Lower leg skin (tissue), 4 donors: ENCODE results near the gene SCMH1. TPM values are rescaled to one million over a fixed set of nuclear protein-coding genes. Genes with fewer than 3 reads are reported as not detected.
A peak's percentile ranks its signal among the peaks of the same experiment; 100 is the strongest.

Source experiments
- DNase-seq, 2 donors: peaks; one replicate each; pipeline ENCODE4 v3.0.0-alpha.2; 2019; ENCODE audit warnings: low spot score in 2 of 2
- H3K4me3 ChIP-seq: fragments of 200-600 bp; sonication (generic); 2 replicates; pipeline ENCODE4 v1.5.1; 2017; ENCODE audit warnings: mild to moderate bottlenecking, low read depth; ENCODE audit not compliant: poor library complexity, severe bottlenecking
- CTCF ChIP-seq, 3 donors: fragments of 450-650 bp; IDR thresholded peaks; one replicate each; pipeline ENCODE4 v1.5.1; 2016; ENCODE audit warnings: antibody characterized with exemption in 3 of 3, mild to moderate bottlenecking in 3 of 3, moderate library complexity in 2 of 3
- POLR2A ChIP-seq, 2 donors: fragments of 450-650 bp; IDR thresholded peaks; one replicate each; pipeline ENCODE4 v1.6.1; 2016 to 2017; ENCODE audit warnings: antibody characterized with exemption in 2 of 2, mild to moderate bottlenecking in 1 of 2, moderate library complexity in 1 of 2
- WGBS, 2 donors: methylation state at CpG; one replicate each; pipeline ENCODE4 v1.1.5; 2018; 5-methylcytosine and 5-hydroxymethylcytosine counted together
- intact Hi-C: fragments of 100-400 bp; cut with DNase I; formaldehyde crosslinking; loops from one replicate; pipeline ENCODE4 v1.15.0; 2023; ENCODE audit warnings: low total_unique reads
- total RNA-seq, 4 donors: library from RNA; depleted of rRNA; stranded (reverse); fragments of >200 nt; gene quantifications; one replicate each; pipeline ENCODE4 v1.1.0, GENCODE V29; 2016

SCMH1 gene
- total RNA-seq, 4 donors from 2014 or later: 8.9 to 30.9 (median 21.8) TPM

GRCh38 chr1:41246568-41246967 lies 4.5 kb upstream of the SCMH1 start:
- no peak overlapping the region for H3K4me3 ChIP-seq
- TF ChIP-seq CTCF (IDR thresholded peaks at IDR 0.05) (no peak), POLR2A (IDR thresholded peaks at IDR 0.05) (no peak)
- intact Hi-C loops: no loop called here
- no peak for DNase-seq
- WGBS, 2 donors: 87 to 92% methylated on average over 1 of the region's 1 CpG

GRCh38 chr1:41245659-41246058 lies 3.6 kb upstream of the SCMH1 start:
- TF ChIP-seq CTCF (IDR thresholded peaks at IDR 0.05) (no peak), POLR2A (IDR thresholded peaks at IDR 0.05) (no peak)
- H3K4me3 ChIP-seq: no peak overlapping the region
- intact Hi-C loops: no loop called here
- WGBS, 2 donors: 85 to 91% methylated on average over 2 of the region's 2 CpGs
- no peak for DNase-seq

GRCh38 chr1:41243079-41243385 lies 926 bp upstream of the SCMH1 start:
- no peak for DNase-seq
- WGBS, 2 donors: 82 to 85% methylated on average over 3 of the region's 3 CpGs
- intact Hi-C loops: no loop called here
- no peak for TF ChIP-seq CTCF (IDR thresholded peaks at IDR 0.05)
- TF ChIP-seq POLR2A (IDR thresholded peaks at IDR 0.05): no peak
- no peak overlapping the region for H3K4me3 ChIP-seq

- intact Hi-C loops: no loop called here
- peak overlapping the region; percentile 58 for H3K4me3 ChIP-seq
- DNase-seq: peak; percentile 18 to 85
- TF ChIP-seq CTCF (IDR thresholded peaks at IDR 0.05) (no peak), POLR2A (IDR thresholded peaks at IDR 0.05) (no peak)
- WGBS, 2 donors: 26 to 40% methylated on average over 20 to 37 of the region's 51 CpGs
Measured at GRCh38 chr1:41242342-41243078, 404 bp upstream of the SCMH1 start.

GRCh38 chr1:41241354-41241748 lies 755 bp downstream of the SCMH1 start:
- peak; percentile 22 to 90 for DNase-seq
- TF ChIP-seq CTCF (IDR thresholded peaks at IDR 0.05) (no peak), POLR2A (IDR thresholded peaks at IDR 0.05) (no peak)
- peak overlapping the region; percentile 93 for H3K4me3 ChIP-seq
- intact Hi-C loops: no loop called here
- WGBS, 2 donors: 0 to 2% methylated on average over 8 to 17 of the region's 45 CpGs
